Motor neuron (in vitro differentiated cells): ENCODE measurements around the gene P3R3URF. TPM values are rescaled to one million over a fixed set of nuclear protein-coding genes. Genes with fewer than 3 reads are reported as not detected.

Source experiments
- ATAC-seq, 8 experiments: fragments of 200-7000 bp; cut with Tn5 transposase; replicated peaks in 6 of 8; 2 replicates each; pipeline ENCODE4 v1.8.0; 2021; ENCODE audit warnings: mild to moderate bottlenecking in 8 of 8, moderate library complexity in 8 of 8
- H3K27ac ChIP-seq, 2 donors: fragments of 250-450 bp; sonication (Bioruptor Pico); 2 replicates each; pipeline ENCODE4 v1.9.0; 2021; ENCODE audit warnings: antibody characterized with exemption in 2 of 2, mild to moderate bottlenecking in 2 of 2, moderate library complexity in 1 of 2
- H3K4me1 ChIP-seq, 2 donors: fragments of 250-450 bp; sonication (Bioruptor Pico); replicated peaks in 1 of 2; 2 replicates each; pipeline ENCODE4 v1.6.1; 2021; ENCODE audit warnings: antibody characterized with exemption in 2 of 2, mild to moderate bottlenecking in 2 of 2, moderate library complexity in 1 of 2
- H3K4me3 ChIP-seq, 5 donors: fragments of 250-450 bp; sonication (Bioruptor Pico); 2 replicates each; pipeline ENCODE4 v1.9.0; 2021; ENCODE audit warnings: antibody characterized with exemption in 5 of 5, mild to moderate bottlenecking in 5 of 5, moderate library complexity in 4 of 5
- WGBS, 10 experiments: fragments of 450-650 bp; shearing (Covaris generic); methylation state at CpG; one replicate each; pipeline ENCODE4 v1.0.0; 2022; 5-methylcytosine and 5-hydroxymethylcytosine counted together
- in situ Hi-C, 9 experiments: fragments of 400-800 bp; cut with MboI; loops; one replicate each; pipeline ENCODE4 v1.15.0; 2021; ENCODE audit warnings: low sequenced_read_pairs in 9 of 9, low pct_unique_long_range_greater_than_20kb in 2 of 9; ENCODE audit not compliant: unreplicated experiment in 9 of 9
- total RNA-seq, 8 experiments: library from RNA; unstranded; fragments of 300-600 nt; gene quantifications; 2 replicates each; pipeline versions ENCODE4 v1.2.3 to v1.2.4, GENCODE V29; 2022

The P3R3URF gene
- total RNA-seq, 8 experiments from 2014 or later: not detected

GRCh38 chr1:46180082-46180616, 3.9 kb upstream of the P3R3URF start:
- in situ Hi-C loops: loop anchor here in 5 of 9 experiments (5.0 to 25.0 kb wide), 2 partner anchors 143 kb away; no protein-coding TSS in a partner anchor
- Histone ChIP-seq H3K4me1 (peaks cover 10 to 11% of the 10 kb centered on the region in 2 donors), H3K4me3 (no peak overlapping the region), H3K27ac (no peak overlapping the region)
- ATAC-seq: peak; percentile 20 to 70 (median 54)
- WGBS, 10 experiments: 53 to 89% (median 67%) methylated on average over 3 to 10 of the region's 12 CpGs; no CpG with 5 or more reads in 3 of the 10 experiments

DNA sequence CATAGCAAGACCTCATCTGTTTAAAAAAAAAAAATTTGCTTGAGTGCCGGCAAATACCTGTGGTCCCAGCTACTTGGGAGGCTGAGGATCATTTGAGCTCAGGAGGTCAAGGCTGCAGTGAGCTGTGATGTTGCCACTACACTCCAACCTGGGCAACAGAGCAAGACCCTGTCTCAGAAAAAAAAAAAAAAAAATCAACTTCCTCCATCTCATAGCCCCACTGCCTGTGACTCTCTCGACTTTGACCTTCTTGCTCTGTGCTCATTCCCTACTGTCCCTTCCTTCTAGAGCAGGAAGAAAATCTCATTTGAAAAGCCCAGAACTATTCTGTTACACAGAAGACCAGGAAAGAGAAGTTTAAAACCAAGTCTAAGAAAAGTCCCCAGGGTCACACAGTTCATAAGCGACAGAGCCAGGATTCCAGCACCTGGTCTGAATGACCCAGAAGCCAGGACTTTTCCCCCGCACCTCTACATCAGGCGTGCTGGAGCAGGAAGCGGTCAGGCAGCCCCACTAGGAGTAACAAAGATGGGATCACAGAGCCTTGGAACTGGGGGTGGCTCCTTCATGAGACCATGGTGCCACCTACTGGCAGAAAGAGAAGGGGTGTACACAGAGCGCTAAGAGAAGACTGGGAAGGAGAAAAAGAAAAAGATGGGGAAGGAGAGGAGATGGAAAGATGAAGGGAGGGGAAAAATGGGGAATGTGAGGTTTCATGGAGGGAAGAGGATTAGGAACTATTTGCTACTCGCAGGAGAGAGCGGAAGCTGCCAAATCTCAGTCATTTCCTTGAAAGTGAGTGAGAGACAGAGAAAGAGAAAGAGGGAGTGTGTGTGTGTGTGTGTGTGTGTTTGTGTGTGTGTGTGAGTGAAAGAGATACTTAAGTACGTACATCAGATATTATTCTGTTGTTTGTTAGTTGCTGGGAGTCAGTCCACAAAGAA, 3.1 kb upstream of the P3R3URF start:
- peak; percentile 57 to 90 (median 88) for ATAC-seq
- in situ Hi-C loops: loop anchor here (5.0 to 25.0 kb wide), 4 partner anchors 142 to 147 kb away; no protein-coding TSS in a partner anchor
- Histone ChIP-seq H3K4me1 (peaks cover 17 to 18% of the 10 kb centered on the region in 2 donors), H3K27ac (no peak overlapping the region), H3K4me3 (peak overlapping the region in 1 of 5 donors; percentile 2)
- 2 to 25% (median 15%) methylated on average over 2 to 10 of the region's 10 CpGs for WGBS, 10 experiments

GRCh38 chr1:46175243-46175642, 1.0 kb downstream of the P3R3URF start:
- Histone ChIP-seq H3K4me1 (peaks cover 32 to 33% of the 10 kb centered on the region in 2 donors), H3K4me3 (no peak overlapping the region), H3K27ac (peak overlapping the region; percentile 35 to 61)
- 56 to 94% (median 74%) methylated on average over 2 to 3 of the region's 3 CpGs; no CpG with 5 or more reads in 4 of the 10 experiments for WGBS, 10 experiments
- in situ Hi-C loops: loop anchor here in 8 of 9 experiments (5.0 to 25.0 kb wide), 4 partner anchors 138 to 143 kb away; no protein-coding TSS in a partner anchor
- peak in 2 of 8 experiments; percentile 8 to 14 for ATAC-seq

DNA sequence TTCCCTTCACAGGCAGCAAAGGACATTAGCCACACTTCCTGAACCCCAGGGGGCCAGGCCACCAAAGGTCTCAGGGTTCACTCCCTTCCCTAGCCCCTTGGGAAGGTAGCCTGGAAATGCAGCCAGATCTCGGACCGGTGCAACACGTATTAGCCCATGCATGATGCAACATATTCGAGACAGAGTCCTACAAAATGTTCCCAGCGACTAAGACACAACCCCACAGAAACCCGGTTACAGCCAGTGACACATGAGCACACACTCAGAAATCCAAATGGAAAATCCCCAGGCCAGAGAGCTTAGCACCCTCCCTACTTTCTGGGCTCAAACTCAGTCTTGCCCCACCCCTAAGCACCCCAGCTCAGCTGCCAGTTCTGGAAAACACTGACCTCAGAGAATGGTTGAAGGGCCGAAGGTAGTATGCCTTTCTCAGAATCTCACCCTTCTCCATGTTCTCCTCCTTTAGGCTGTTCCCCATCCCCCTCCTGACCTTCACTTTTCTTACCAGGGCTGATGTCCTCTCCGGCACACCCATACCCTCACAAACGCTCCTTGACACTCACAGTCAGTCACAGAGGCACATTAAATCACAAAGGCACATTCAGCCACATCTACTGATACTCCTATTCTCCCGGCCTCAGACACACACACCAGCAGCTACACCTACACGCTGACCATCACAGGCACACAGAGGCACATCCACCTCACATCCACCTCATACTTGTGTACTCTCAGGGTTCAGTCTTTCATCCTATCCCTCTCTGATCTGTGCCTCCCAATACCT, 1.6 kb downstream of the P3R3URF start, which contains the start of gene TSPAN1:
TSS of gene TSPAN1 (plus strand) at position 640 of the 784 bp plus-strand sequence. CDS start 6,021 bp downstream, outside the sequence.
- in situ Hi-C loops: loop anchor here in 8 of 9 experiments (5.0 to 25.0 kb wide), 4 partner anchors 137 to 142 kb away; no protein-coding TSS in a partner anchor

GRCh38 chr1:46173361-46173856, 2.9 kb downstream of the P3R3URF start:
- peaks cover 25 to 28% of the 10 kb centered on the region in 2 donors for H3K4me1 ChIP-seq
- peak overlapping the region; percentile 35 to 61 for H3K27ac ChIP-seq
- 37 to 83% (median 76%) methylated on average over 2 to 4 of the region's 4 CpGs; no CpG with 5 or more reads in 7 of the 10 experiments for WGBS, 10 experiments
- no peak overlapping the region for H3K4me3 ChIP-seq
- peak in 6 of 8 experiments; percentile 13 to 92 (median 86) for ATAC-seq
- in situ Hi-C loops: loop anchor here in 2 of 9 experiments (10.0 kb wide), 1 partner anchor 139 kb away; no protein-coding TSS in a partner anchor

More for the DNA sequence above, 1.6 kb downstream of the P3R3URF start, which contains the start of gene TSPAN1:
- Histone ChIP-seq H3K4me3 (no peak within 1 kb of the TSS), H3K27ac (peak within 1 kb of the TSS; percentile 35 to 61), H3K4me1 (peaks cover 27 to 30% of the 10 kb centered on the region in 2 donors)
- peak in 7 of 8 experiments; percentile 5 to 65 (median 44) for ATAC-seq
- 0 to 83% (median 67%) methylated on average over 1 to 11 of the region's 11 CpGs; no CpG with 5 or more reads in 2 of the 10 experiments for WGBS, 10 experiments

- in situ Hi-C loops: loop anchor here in 2 of 9 experiments (10.0 kb wide), 1 partner anchor 138 kb away; no protein-coding TSS in a partner anchor
- no peak for ATAC-seq
- 80 to 100% (median 88%) methylated on average over 1 to 4 of the region's 4 CpGs; no CpG with 5 or more reads in 4 of the 10 experiments for WGBS, 10 experiments
- Histone ChIP-seq H3K4me3 (no peak overlapping the region), H3K4me1 (peaks cover 25 to 28% of the 10 kb centered on the region in 2 donors), H3K27ac (no peak overlapping the region)
These were observed 4.0 kb downstream of the P3R3URF start for GRCh38 chr1:46172321-46172720.

DNA sequence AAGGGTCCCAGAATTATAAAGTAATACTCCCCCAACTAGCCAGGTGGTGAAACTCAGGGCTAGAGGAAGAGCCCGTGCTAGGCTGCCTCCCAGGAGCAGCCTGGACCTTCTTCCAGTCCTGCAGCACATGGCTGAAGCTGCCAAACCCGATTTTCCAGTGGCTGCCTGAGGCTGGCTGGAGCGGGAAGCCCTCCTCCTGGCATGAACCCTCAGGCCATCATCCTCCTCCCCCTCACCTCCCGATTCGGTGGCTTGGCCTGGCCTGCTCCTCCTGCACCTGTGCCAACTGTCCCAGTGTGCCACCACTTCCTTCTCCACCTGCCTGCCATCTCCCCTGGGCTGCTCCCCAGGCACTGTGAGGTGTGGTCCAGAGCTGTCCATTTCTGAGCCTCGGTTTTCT, 4.4 kb downstream of the P3R3URF start:
- Histone ChIP-seq H3K27ac (no peak overlapping the region), H3K4me1 (peaks cover 28 to 29% of the 10 kb centered on the region in 2 donors), H3K4me3 (no peak overlapping the region)
- ATAC-seq: no peak
- in situ Hi-C loops: loop anchor here in 2 of 9 experiments (10.0 kb wide), 1 partner anchor 137 kb away; no protein-coding TSS in a partner anchor
- WGBS, 10 experiments: 0 to 89% (median 60%) methylated on average over 1 to 3 of the region's 6 CpGs; no CpG with 5 or more reads in 4 of the 10 experiments

DNA sequence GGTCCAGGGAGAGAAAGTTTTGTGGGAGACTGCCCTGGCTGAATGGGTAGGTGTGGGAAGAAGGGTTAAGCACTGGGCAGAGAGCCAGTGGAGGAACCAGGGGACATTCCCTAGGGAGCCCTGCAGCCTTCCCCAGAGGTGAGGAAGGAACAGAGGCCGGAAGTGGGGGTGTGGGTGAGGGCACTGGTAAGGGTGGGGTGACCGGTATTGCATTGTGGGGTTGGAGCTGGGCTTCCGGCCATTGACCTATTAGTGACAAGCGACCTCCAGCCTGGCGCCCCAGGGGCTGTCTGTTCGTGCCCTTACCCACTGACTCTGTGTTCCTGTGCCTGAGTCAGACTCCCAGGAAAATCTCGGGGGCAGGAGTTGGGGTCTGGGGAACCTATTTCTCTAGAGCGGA, 4.9 kb downstream of the P3R3URF start:
- H3K27ac ChIP-seq: no peak overlapping the region
- peaks cover 28 to 30% of the 10 kb centered on the region in 2 donors for H3K4me1 ChIP-seq
- 33 to 100% (median 79%) methylated on average over 1 to 2 of the region's 8 CpGs; no CpG with 5 or more reads in 7 of the 10 experiments for WGBS, 10 experiments
- ATAC-seq: no peak
- in situ Hi-C loops: loop anchor here in 2 of 9 experiments (10.0 kb wide), 1 partner anchor 137 kb away; no protein-coding TSS in a partner anchor
- H3K4me3 ChIP-seq: no peak overlapping the region

- peaks cover 24 to 28% of the 10 kb centered on the region in 2 donors for H3K4me1 ChIP-seq
- no peak for ATAC-seq
- in situ Hi-C loops: loop anchor here in 2 of 9 experiments (10.0 kb wide), 1 partner anchor 135 kb away; no protein-coding TSS in a partner anchor
- WGBS, 10 experiments: 66 to 100% (median 83%) methylated on average over 1 to 3 of the region's 3 CpGs; no CpG with 5 or more reads in 2 of the 10 experiments
- H3K27ac ChIP-seq: no peak overlapping the region
- H3K4me3 ChIP-seq: no peak overlapping the region
These were observed 6.4 kb downstream of the P3R3URF start for GRCh38 chr1:46169811-46170454.

GRCh38 chr1:46168477-46168876, 7.8 kb downstream of the P3R3URF start:
- H3K4me1 ChIP-seq: peaks cover 9 to 14% of the 10 kb centered on the region in 2 donors
- H3K27ac ChIP-seq: no peak overlapping the region
- no peak for ATAC-seq
- WGBS, 10 experiments: 80 to 83% (median 83%) methylated on average over 1 of the region's 1 CpG; no CpG with 5 or more reads in 7 of the 10 experiments
- in situ Hi-C loops: no loop called here
- H3K4me3 ChIP-seq: no peak overlapping the region
